Spleen (tissue), 11 donors: ENCODE data around the gene IGSF21. TPM values are rescaled to one million over a fixed set of nuclear protein-coding genes. Genes with fewer than 3 reads are reported as not detected.

Experiments
- DNase-seq: peaks from one replicate; pipeline ENCODE4 v3.0.0-alpha.2; 2020
- H3K27ac ChIP-seq, 8 donors: fragments of 200-600 bp; sonication (generic) in 7 of 8; 1 replicate in 4 of 8; 2 replicates in 4 of 8; pipeline versions ENCODE4 v1.5.0 to v1.8.0; 2016 to 2021; ENCODE audit warnings: inconsistent platforms in 4 of 8, mild to moderate bottlenecking in 4 of 8, moderate library complexity in 1 of 8
- H3K27me3 ChIP-seq, 7 donors: fragments of 200-600 bp; sonication (generic) in 6 of 7; replicated peaks in 1 of 7; 1 replicate in 4 of 7; 2 replicates in 3 of 7; pipeline versions ENCODE4 v1.5.0 to v1.8.0; 2016 to 2021; ENCODE audit warnings: inconsistent platforms in 3 of 7, mild to moderate bottlenecking in 1 of 7
- H3K36me3 ChIP-seq, 6 donors: fragments of 200-600 bp; sonication (generic) in 5 of 6; 1 replicate in 4 of 6; 2 replicates in 2 of 6; pipeline versions ENCODE4 v1.5.0 to v1.8.0; 2016 to 2021; ENCODE audit warnings: inconsistent platforms in 2 of 6
- H3K4me1 ChIP-seq, 6 donors: fragments of 200-600 bp; sonication (generic) in 5 of 6; 1 replicate in 3 of 6; 2 replicates in 3 of 6; pipeline versions ENCODE4 v1.5.0 to v1.8.0; 2016 to 2021; ENCODE audit warnings: inconsistent platforms in 3 of 6
- H3K4me3 ChIP-seq, 8 donors: fragments of 200-600 bp; sonication (generic) in 7 of 8; 1 replicate in 4 of 8; 2 replicates in 4 of 8; pipeline versions ENCODE4 v1.5.0 to v1.8.0; 2016 to 2021; ENCODE audit warnings: inconsistent platforms in 4 of 8, mild to moderate bottlenecking in 4 of 8, moderate library complexity in 2 of 8
- H3K9me3 ChIP-seq, 8 donors: fragments of 200-600 bp; sonication (generic) in 7 of 8; 1 replicate in 4 of 8; 2 replicates in 4 of 8; pipeline versions ENCODE4 v1.5.0 to v1.8.0; 2016 to 2021; ENCODE audit warnings: inconsistent platforms in 4 of 8
- CTCF ChIP-seq, 11 experiments: fragments of 200-600 bp in 7 of 11; fragments of 450-650 bp in 4 of 11; sonication (generic) in 4 of 11; IDR thresholded peaks in 8 of 11; conservative IDR thresholded peaks in 3 of 11; 1 replicate in 7 of 11; 2 replicates in 4 of 11; pipeline versions ENCODE4 v1.4.0 to v1.8.0; 2016 to 2021; ENCODE audit warnings: antibody characterized with exemption in 11 of 11, inconsistent platforms in 4 of 11, mild to moderate bottlenecking in 1 of 11
- POLR2A ChIP-seq, 3 donors: fragments of 450-650 bp; IDR thresholded peaks; one replicate each; pipeline ENCODE4 v1.5.1; 2017; ENCODE audit warnings: antibody characterized with exemption in 3 of 3, mild to moderate bottlenecking in 1 of 3
- POLR2AphosphoS5 ChIP-seq, 3 donors: sonication (generic); formaldehyde crosslinking; IDR thresholded peaks; one replicate each; pipeline ENCODE4 v1.5.1; 2017; ENCODE audit warnings: antibody characterized with exemption in 3 of 3
- WGBS, 5 donors: extraction: QIAGEN DNeasy Blood & Tissue Kit in 3 of 5; methylation state at CpG; one replicate each; pipeline versions ENCODE4 v1.1.5 to v1.1.7; 2013 to 2018; 5-methylcytosine and 5-hydroxymethylcytosine counted together
- intact Hi-C: fragments of 100-400 bp; cut with DNase I; formaldehyde crosslinking; loops from one replicate; pipeline ENCODE4 v1.15.0; 2023; ENCODE audit warnings: low total_unique reads
- polyA plus RNA-seq, 3 donors: library from polyadenylated mRNA; stranded (reverse); fragments of 200-250 nt; gene quantifications; one replicate each; pipeline ENCODE4 v1.2.1, GENCODE V29; 2013
- total RNA-seq, 7 donors: library from RNA; depleted of rRNA in 3 of 7; stranded (reverse); fragments of >200 nt in 3 of 7; fragmentation: NEBNext Ultra II Directional in 4 of 7; extraction: Animal tissue kit (Norgen Biotek cat#: 25700) in 4 of 7; gene quantifications; one replicate each; pipeline versions ENCODE4 v1.1.0 to v1.2.1, GENCODE V29; 2016 to 2021
- donor health status: healthy with polysubstance abuse.
- donor health status: DM: no; HTN: no; CAD: no; lungs with moderate emphysema.
- donor health status: DM: no; HTN: no; CAD: no.
- donor health status: Bipolar disorder and iron deficiency.
- donor health status: healthy.
- donor health status: DM: no; HTN: no; CAD: no.
- donor health status: DM: yes; HTN: yes; CAD: no.

The IGSF21 gene
- total and polyA plus RNA-seq, 10 donors, result 1.6 to 35.0 (median 20.6) TPM

DNA sequence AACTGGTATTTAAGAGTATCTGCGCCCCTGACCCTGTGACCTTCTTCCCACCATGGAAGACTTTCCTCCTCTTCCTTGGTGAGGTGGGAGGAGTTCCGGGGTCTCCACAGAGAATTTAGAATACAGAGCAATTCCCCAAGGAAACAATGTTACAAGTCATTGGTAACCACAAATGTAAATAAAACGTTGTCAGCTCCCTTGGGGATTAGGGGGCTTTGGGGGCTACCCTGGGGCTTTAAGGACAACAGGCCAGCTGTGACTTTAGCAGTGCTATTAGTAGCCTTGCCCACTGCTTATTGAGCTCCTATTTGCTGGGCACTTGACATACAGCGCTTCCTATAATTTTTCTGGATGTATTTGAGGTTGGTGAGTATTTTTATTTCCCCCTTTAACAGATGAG, 69.0 kb downstream of the IGSF21 start:
- no peak overlapping the region for H3K27ac ChIP-seq
- peaks cover 0 to 11% (median under 1%) of the 10 kb centered on the region in 6 donors for H3K4me1 ChIP-seq
- H3K36me3 ChIP-seq, result no peaks in the 10 kb centered on the region
- H3K27me3 ChIP-seq, result peaks cover 0 to 69% (median 10%) of the 10 kb centered on the region in 7 donors
- H3K9me3 ChIP-seq, result no peaks in the 10 kb centered on the region
- DNase-seq, result no peak
- H3K4me3 ChIP-seq, result no peak overlapping the region
- 58 to 67% (median 64%) methylated on average over 4 of the region's 4 CpGs for WGBS, 5 donors
- intact Hi-C loops, result no loop called here
- TF ChIP-seq CTCF (IDR thresholded peaks at IDR 0.05 in 8 of 11, conservative IDR thresholded peaks at IDR 0.05 in 3 of 11) (no peak), POLR2A (IDR thresholded peaks at IDR 0.05) (no peak), POLR2AphosphoS5 (IDR thresholded peaks at IDR 0.05) (no peak)

GRCh38 chr1:18178111-18178510, 70.5 kb downstream of the IGSF21 start:
- H3K36me3 ChIP-seq, result no peaks in the 10 kb centered on the region
- H3K27me3 ChIP-seq, result peaks cover 0 to 79% (median 10%) of the 10 kb centered on the region in 7 donors
- H3K9me3 ChIP-seq, result no peaks in the 10 kb centered on the region
- intact Hi-C loops, result no loop called here
- WGBS, 5 donors, result 10 to 19% (median 15%) methylated on average over 8 of the region's 8 CpGs
- H3K27ac ChIP-seq, result no peak overlapping the region
- H3K4me3 ChIP-seq, result no peak overlapping the region
- H3K4me1 ChIP-seq, result peaks cover 0 to 11% (median 0%) of the 10 kb centered on the region in 6 donors
- peak; percentile 18 for DNase-seq
- TF ChIP-seq CTCF (IDR thresholded peaks at IDR 0.05 in 8 of 11, conservative IDR thresholded peaks at IDR 0.05 in 3 of 11) (no peak), POLR2A (IDR thresholded peaks at IDR 0.05) (no peak), POLR2AphosphoS5 (IDR thresholded peaks at IDR 0.05) (no peak)

GRCh38 chr1:18179009-18179408, 71.4 kb downstream of the IGSF21 start:
- WGBS, 5 donors, result 79 to 86% (median 84%) methylated on average over 7 of the region's 7 CpGs
- H3K27ac ChIP-seq, result no peak overlapping the region
- DNase-seq, result peak; percentile 56
- no peak overlapping the region for H3K4me3 ChIP-seq
- H3K4me1 ChIP-seq, result peaks cover 0 to 11% (median 0%) of the 10 kb centered on the region in 6 donors
- no peak for TF ChIP-seq CTCF (IDR thresholded peaks at IDR 0.05 in 8 of 11, conservative IDR thresholded peaks at IDR 0.05 in 3 of 11)
- TF ChIP-seq POLR2A (IDR thresholded peaks at IDR 0.05), result no peak
- no peak for TF ChIP-seq POLR2AphosphoS5 (IDR thresholded peaks at IDR 0.05)
- H3K27me3 ChIP-seq, result peaks cover 0 to 86% (median 10%) of the 10 kb centered on the region in 7 donors
- intact Hi-C loops, result no loop called here
- H3K36me3 ChIP-seq, result no peaks in the 10 kb centered on the region
- no peaks in the 10 kb centered on the region for H3K9me3 ChIP-seq

GRCh38 chr1:18182398-18183160, 75.0 kb downstream of the IGSF21 start:
- no peak for DNase-seq
- H3K36me3 ChIP-seq, result no peaks in the 10 kb centered on the region
- peaks cover 0 to 72% (median 10%) of the 10 kb centered on the region in 7 donors for H3K27me3 ChIP-seq
- peaks cover 0 to 11% (median 0%) of the 10 kb centered on the region in 6 donors for H3K4me1 ChIP-seq
- H3K4me3 ChIP-seq, result no peak overlapping the region
- no peak overlapping the region for H3K27ac ChIP-seq
- intact Hi-C loops, result no loop called here
- TF ChIP-seq CTCF (IDR thresholded peaks at IDR 0.05 in 8 of 11, conservative IDR thresholded peaks at IDR 0.05 in 3 of 11), result no peak
- TF ChIP-seq POLR2A (IDR thresholded peaks at IDR 0.05), result no peak
- no peak for TF ChIP-seq POLR2AphosphoS5 (IDR thresholded peaks at IDR 0.05)
- no peaks in the 10 kb centered on the region for H3K9me3 ChIP-seq
- 39 to 57% (median 41%) methylated on average over 10 to 13 of the region's 13 CpGs for WGBS, 5 donors
